B cell (primary cell): Measurements from ENCODE around the gene SPRR2A.

Experiments used
- EZH2 ChIP-seq: IDR thresholded peaks from 2 replicates; pipeline ENCODE4 v1.6.1; 2012; ENCODE audit warnings: borderline replicate concordance, low read depth, mild to moderate bottlenecking, moderate library complexity, low read length; ENCODE audit not compliant: insufficient read depth, poor library complexity, severe bottlenecking
- TF ChIP-seq, protein P1 (sequence below): fragments of 200-600 bp; IDR thresholded peaks from one replicate; pipeline ENCODE4 v1.8.0; 2022; ENCODE audit warnings: antibody characterized with exemption, mild to moderate bottlenecking

DNA sequence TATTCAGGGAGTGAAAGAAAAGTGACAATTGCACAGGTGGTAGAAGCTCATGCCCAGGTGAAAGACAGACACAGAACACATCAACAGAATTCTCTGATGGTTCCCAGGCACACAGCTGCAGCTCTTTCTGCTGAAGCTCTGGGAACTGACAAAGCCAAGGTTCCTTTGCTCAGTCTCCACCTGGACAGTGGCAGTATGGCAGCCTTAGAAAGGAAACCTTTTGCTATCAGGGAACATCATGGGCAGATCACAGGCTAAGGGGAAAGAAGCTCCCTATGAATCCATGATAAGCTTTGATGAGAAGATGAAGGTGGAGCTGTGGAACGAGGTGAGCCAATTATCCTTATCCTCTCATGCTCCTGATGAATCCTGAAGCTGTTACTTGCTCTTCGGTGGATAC lies 12.9 kb upstream of the SPRR2A start:
- TF ChIP-seq, protein P1, sequence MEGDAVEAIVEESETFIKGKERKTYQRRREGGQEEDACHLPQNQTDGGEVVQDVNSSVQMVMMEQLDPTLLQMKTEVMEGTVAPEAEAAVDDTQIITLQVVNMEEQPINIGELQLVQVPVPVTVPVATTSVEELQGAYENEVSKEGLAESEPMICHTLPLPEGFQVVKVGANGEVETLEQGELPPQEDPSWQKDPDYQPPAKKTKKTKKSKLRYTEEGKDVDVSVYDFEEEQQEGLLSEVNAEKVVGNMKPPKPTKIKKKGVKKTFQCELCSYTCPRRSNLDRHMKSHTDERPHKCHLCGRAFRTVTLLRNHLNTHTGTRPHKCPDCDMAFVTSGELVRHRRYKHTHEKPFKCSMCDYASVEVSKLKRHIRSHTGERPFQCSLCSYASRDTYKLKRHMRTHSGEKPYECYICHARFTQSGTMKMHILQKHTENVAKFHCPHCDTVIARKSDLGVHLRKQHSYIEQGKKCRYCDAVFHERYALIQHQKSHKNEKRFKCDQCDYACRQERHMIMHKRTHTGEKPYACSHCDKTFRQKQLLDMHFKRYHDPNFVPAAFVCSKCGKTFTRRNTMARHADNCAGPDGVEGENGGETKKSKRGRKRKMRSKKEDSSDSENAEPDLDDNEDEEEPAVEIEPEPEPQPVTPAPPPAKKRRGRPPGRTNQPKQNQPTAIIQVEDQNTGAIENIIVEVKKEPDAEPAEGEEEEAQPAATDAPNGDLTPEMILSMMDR, result no peak
- TF ChIP-seq EZH2, result no peak
